Psoas muscle (tissue), 8 donors: Measurements from ENCODE around the gene PRSS27. TPM values are rescaled to one million over a fixed set of nuclear protein-coding genes. Genes with fewer than 3 reads are reported as not detected.
A peak's percentile ranks its signal among the peaks of the same experiment; 100 is the strongest.

Source experiments
- ATAC-seq, 4 donors: fragments of 200-7000 bp; cut with Tn5 transposase; one replicate each; pipeline ENCODE4 v1.9.1; 2020; ENCODE audit warnings: moderate library complexity in 3 of 4, mild to moderate bottlenecking in 2 of 4
- DNase-seq, 2 donors: peaks; one replicate each; pipeline ENCODE4 v3.0.0-alpha.2; 2020
- H3K27ac ChIP-seq: fragments of 200-600 bp; one replicate; pipeline ENCODE4 v1.8.0; 2022
- H3K27me3 ChIP-seq, 3 donors: fragments of 200-600 bp in 1 of 3; one replicate each; pipeline versions ENCODE4 v1.6.1 to v1.8.0; 2013 to 2022; ENCODE audit warnings: low read length in 2 of 3, mild to moderate bottlenecking in 2 of 3, moderate library complexity in 1 of 3; ENCODE audit not compliant: insufficient read depth in 3 of 3
- H3K36me3 ChIP-seq, 2 donors: fragments of 200-600 bp in 1 of 2; one replicate each; pipeline versions ENCODE4 v1.6.1 to v1.8.0; 2013 to 2022; ENCODE audit warnings: low read depth in 1 of 2, mild to moderate bottlenecking in 1 of 2, moderate library complexity in 1 of 2; ENCODE audit not compliant: insufficient read depth in 1 of 2
- H3K4me1 ChIP-seq: fragments of 200-600 bp; one replicate; pipeline ENCODE4 v1.8.0; 2022
- H3K4me3 ChIP-seq: fragments of 200-600 bp; one replicate; pipeline ENCODE4 v1.8.0; 2022; ENCODE audit warnings: mild to moderate bottlenecking
- H3K9me3 ChIP-seq: fragments of 200-600 bp; one replicate; pipeline ENCODE4 v1.8.0; 2022
- WGBS, 3 donors: extraction: QIAGEN DNeasy Blood & Tissue Kit; methylation state at CpG; one replicate each; pipeline versions ENCODE4 v1.1.6 to v1.1.7; 2013; 5-methylcytosine and 5-hydroxymethylcytosine counted together
- intact Hi-C, 2 donors: fragments of 100-400 bp; cut with DNase I; formaldehyde crosslinking; loops; one replicate each; pipeline versions ENCODE4 v1.11.0 to v1.14.2; 2022
- polyA plus RNA-seq, 3 donors: library from polyadenylated mRNA; stranded (reverse); fragments of 200-250 nt; gene quantifications; one replicate each; pipeline ENCODE4 v1.2.3, GENCODE V29; 2013
- total RNA-seq, 4 donors: library from RNA; stranded (reverse); fragmentation: NEBNext Ultra II Directional in 2 of 4; extraction: Animal tissue kit (Norgen Biotek cat#: 25700) in 2 of 4; gene quantifications; one replicate each; pipeline versions ENCODE4 v1.2.1 to v1.2.4, GENCODE V29; 2021 to 2023
- TF ChIP-seq, protein P1 (sequence below): fragments of 200-600 bp; IDR thresholded peaks from one replicate; pipeline ENCODE4 v1.8.0; 2022; ENCODE audit warnings: antibody characterized with exemption
- donor health status: healthy with polysubstance abuse.
- donor health status: DM: no; HTN: no; CAD: no; lungs with moderate emphysema.
- donor health status: Bipolar disorder and iron deficiency.
- donor health status: healthy.
- donor health status: DM: yes; HTN: yes; CAD: no.
- donor health status: DM: no; HTN: no; CAD: no.
- donor health status: DM: no; HTN: no; CAD: no.
- donor health status: DM: yes; HTN: yes; CAD: no.

Gene PRSS27
- total and polyA plus RNA-seq, 7 donors, result 0.07 to 0.34 (median 0.20) TPM; not detected in 2

DNA sequence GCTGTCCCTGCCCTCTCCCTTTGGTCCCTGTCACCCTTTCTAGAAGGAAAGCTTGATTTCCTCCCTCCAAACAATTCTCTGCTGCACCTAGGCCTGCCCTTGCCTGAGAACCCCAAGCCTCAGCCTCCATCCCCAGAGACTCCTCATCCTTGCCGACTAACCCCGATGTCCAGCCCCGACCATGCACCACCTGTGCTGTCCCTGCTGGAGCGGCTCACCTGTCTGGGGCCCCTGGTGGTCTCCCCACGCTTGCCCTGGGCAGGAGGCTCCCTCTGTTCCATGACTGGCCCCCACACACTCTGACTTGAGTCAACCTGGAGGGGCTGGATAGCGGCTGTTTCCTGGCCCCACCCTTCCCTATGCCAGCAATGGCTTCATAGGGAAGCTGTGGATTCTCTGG lies 20.5 kb upstream of the PRSS27 start:
- no peak for DNase-seq
- Histone ChIP-seq H3K4me3 (no peak overlapping the region), H3K4me1 (no peaks in the 10 kb centered on the region), H3K36me3 (no peaks in the 10 kb centered on the region), H3K9me3 (no peaks in the 10 kb centered on the region), H3K27me3 (peaks cover 0 to 5% (median 3%) of the 10 kb centered on the region in 3 donors), H3K27ac (no peak overlapping the region)
- intact Hi-C loops, result no loop called here
- TF ChIP-seq, protein P1, sequence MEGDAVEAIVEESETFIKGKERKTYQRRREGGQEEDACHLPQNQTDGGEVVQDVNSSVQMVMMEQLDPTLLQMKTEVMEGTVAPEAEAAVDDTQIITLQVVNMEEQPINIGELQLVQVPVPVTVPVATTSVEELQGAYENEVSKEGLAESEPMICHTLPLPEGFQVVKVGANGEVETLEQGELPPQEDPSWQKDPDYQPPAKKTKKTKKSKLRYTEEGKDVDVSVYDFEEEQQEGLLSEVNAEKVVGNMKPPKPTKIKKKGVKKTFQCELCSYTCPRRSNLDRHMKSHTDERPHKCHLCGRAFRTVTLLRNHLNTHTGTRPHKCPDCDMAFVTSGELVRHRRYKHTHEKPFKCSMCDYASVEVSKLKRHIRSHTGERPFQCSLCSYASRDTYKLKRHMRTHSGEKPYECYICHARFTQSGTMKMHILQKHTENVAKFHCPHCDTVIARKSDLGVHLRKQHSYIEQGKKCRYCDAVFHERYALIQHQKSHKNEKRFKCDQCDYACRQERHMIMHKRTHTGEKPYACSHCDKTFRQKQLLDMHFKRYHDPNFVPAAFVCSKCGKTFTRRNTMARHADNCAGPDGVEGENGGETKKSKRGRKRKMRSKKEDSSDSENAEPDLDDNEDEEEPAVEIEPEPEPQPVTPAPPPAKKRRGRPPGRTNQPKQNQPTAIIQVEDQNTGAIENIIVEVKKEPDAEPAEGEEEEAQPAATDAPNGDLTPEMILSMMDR, result no peak
- WGBS, 3 donors, result 78 to 81% (median 78%) methylated on average over 6 of the region's 6 CpGs
- no peak for ATAC-seq

DNA sequence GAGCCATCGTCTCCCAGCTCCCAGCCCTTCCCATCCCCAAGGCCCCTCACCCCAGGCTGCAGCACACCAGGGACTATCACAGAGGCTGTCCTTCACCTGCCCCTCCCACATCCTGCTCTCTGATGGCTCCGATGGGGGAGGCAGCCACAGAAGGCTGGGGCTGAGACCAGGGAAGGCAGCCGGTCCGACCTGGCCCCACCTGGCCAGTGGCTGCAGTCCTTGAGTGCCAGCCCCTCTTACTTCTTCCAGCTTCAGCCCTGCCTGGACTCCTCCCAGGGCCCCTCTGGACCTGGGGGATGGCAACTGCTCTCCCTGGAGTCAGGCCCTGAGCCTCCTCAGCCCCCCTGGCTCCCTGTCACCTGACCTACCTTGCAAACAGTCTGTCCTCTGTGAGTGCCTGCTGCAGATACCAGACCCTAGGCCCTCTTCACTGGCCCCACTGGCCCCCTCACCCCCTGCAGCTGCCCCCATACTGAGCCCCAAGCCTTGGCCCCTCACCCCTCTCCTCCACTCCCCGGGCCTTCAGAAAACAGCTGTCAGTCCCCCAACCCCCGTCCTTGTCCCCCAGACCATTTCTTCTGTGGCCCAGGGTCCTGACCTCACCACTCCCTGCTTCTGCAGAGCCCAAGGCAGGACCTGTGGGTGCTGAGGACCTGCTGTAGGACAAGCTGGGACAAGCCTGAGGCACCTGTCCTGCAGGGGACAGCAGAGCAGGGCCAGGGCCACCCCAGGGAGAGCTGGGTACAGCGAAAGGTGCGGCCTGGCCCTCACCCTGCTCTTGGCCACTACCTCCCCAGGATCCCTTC lies 19.8 kb upstream of the PRSS27 start:
- Histone ChIP-seq H3K9me3 (no peaks in the 10 kb centered on the region), H3K36me3 (no peaks in the 10 kb centered on the region), H3K4me1 (no peaks in the 10 kb centered on the region), H3K4me3 (no peak overlapping the region), H3K27me3 (peaks cover 0 to 5% (median 3%) of the 10 kb centered on the region in 3 donors), H3K27ac (no peak overlapping the region)
- intact Hi-C loops, result no loop called here
- ATAC-seq, result no peak
- 45 to 59% (median 53%) methylated on average over 8 of the region's 8 CpGs for WGBS, 3 donors
- DNase-seq, result no peak
- TF ChIP-seq, protein P1, result no peak

DNA sequence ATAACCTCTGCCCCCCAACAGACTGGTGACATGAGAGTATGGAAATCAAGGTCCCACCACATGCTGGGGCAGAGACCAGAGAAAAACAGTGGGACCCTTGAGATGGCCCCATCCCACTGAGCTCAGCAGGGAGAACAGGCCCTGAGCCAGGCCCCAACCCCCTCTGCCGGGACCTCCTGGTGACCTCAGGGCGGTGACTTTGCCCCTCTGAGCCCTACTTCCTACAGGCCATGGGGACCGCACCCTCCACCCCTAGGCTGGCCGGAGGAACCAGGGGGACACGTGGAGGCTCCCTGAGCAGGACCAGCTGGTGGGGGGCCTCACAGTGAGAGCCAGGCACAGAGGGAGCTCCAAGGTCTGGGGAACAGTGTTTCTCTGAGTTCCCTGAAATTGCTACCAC lies 18.6 kb upstream of the PRSS27 start:
- TF ChIP-seq, protein P1, result no peak

DNA sequence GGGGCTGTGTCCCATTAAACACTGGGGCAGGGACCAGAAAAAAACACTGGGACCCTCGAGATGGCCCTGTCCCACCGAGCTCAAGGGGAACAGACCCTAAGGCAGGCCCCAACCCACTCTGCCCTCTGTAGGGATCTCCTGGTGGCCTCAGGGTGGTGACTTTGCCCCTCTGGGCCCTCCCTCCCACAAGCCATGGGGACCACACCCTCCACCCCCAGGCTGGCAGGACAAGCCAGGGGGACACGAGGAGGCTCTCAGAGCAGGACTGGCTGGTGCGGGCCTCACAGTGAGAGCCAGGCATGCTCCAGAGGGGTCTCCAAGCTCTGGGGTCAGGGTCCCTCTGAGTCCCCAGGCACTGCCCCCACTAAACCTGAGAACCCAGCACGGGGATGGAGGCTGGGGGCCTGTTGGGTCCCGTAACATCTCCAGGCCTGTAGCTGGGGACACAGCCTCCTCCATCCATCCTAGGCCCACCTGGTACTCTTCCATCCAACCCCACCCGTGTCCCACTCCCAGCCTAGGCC lies 17.9 kb upstream of the PRSS27 start:
- peaks cover 0 to 5% (median 3%) of the 10 kb centered on the region in 3 donors for H3K27me3 ChIP-seq
- no peak for ATAC-seq
- intact Hi-C loops, result no loop called here

More for the DNA sequence above, 18.6 kb upstream of the PRSS27 start:
- no peaks in the 10 kb centered on the region for H3K4me1 ChIP-seq
- ATAC-seq, result peak in 1 of 4 donors; percentile 19
- no peak overlapping the region for H3K27ac ChIP-seq
- no peaks in the 10 kb centered on the region for H3K36me3 ChIP-seq
- no peak overlapping the region for H3K4me3 ChIP-seq
- WGBS, 3 donors, result 70 to 81% (median 79%) methylated on average over 3 to 5 of the region's 5 CpGs
- H3K9me3 ChIP-seq, result no peaks in the 10 kb centered on the region
- peaks cover 0 to 5% (median 3%) of the 10 kb centered on the region in 3 donors for H3K27me3 ChIP-seq
- intact Hi-C loops, result no loop called here
- DNase-seq, result no peak

More for the DNA sequence above, 17.9 kb upstream of the PRSS27 start:
- 72 to 80% (median 79%) methylated on average over 6 to 7 of the region's 7 CpGs for WGBS, 3 donors
- Histone ChIP-seq H3K36me3 (no peaks in the 10 kb centered on the region), H3K9me3 (no peaks in the 10 kb centered on the region), H3K4me1 (no peaks in the 10 kb centered on the region), H3K4me3 (no peak overlapping the region), H3K27ac (no peak overlapping the region)
- TF ChIP-seq, protein P1, result no peak
- no peak for DNase-seq
